Fibroblast of skin of right biceps (primary cell): ENCODE results near the gene CCNG2.

Experiments
- DNase-seq: peaks from one replicate; pipeline ENCODE4 v3.0.0-alpha.2; 2013

Gene CCNG2

DNA sequence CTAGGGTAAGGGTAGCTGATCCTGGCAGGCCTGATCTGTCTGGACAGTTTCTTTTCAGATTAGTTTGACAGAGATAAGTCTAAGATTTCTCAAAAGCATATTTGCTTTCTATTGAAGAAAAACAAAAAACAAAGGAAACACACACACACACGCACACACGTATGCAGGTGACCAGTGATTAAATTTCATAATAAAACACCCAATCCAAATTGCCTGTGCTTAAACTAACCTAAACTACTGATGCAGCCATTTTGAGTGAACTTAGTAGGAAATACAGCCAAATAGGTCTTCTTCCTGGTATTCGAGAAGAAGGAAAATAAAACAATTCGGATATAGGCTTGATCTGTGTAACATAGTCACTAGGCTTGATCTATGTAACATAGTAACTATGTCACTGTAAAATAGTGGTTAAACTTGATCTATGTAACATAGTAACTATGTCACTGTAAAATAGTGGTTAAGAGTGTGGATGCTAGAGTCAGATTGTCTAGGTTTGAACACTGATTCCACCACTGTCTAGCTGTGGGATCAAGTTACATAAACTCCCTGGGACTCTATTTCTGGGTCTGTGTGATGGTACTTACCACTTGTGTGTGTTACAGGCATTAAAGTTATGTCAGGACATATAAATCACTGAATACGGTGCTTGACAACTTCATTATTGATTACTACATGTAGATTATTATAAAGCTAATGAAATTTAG is 9.8 kb upstream of the CCNG2 start:
- DNase-seq, result no peak

DNA sequence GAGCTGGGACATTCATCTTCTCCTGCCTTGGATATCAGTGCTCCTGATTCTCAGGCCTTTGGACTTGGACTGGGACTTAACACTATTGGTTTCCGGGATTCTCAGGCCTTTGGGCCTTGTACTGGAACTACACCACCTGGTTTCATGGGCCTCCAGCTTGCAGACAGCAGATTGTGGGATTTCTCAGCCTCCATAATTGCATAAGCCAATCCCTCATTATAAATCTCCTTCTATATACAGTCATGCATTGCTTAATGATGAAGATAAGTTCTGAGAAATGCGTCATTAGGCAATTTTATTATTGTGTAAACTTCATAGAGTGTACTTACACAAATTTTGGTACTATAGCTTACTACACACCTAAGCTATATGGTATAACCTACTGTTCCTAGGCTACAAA is 8.9 kb upstream of the CCNG2 start:
- DNase-seq, result no peak

DNA sequence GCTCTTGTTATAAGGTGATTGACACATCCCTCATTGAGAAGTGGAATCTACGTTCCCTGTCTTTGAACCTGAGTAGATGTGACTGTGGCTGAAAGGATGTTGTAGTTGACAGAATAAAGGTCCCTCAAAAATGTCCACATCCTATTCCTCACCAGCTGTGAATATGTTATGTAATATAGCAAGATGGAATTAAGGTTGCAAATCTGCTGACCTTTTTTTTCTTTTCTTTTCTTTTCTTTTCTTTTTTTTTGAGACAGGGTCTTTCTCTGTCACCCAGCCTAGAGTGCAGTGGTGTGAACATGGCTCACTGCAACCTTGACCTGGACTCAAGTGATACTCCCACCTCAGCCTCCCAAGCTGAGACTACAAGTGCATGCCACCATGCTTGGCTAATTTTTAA is 7.2 kb upstream of the CCNG2 start:
- no peak for DNase-seq

DNA sequence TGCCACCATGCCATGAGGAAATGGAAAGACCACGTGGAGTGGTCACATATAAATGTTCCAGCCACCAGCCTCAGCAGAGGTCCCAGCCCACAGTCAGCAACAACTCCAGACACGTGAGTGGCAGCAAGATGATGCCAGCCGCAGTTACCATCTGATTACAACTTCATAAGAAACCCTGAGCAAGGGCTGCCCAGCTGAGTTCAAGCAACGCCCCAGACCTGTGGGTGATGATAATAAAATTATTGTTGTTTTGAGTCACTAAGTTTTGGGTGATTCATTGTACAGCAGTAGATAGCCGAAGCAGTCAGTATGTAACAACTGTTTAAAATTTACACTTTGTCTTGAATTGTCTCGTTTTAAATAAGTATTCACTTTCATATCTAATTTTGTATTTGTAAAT is 5.8 kb upstream of the CCNG2 start:
- DNase-seq, result no peak

DNA sequence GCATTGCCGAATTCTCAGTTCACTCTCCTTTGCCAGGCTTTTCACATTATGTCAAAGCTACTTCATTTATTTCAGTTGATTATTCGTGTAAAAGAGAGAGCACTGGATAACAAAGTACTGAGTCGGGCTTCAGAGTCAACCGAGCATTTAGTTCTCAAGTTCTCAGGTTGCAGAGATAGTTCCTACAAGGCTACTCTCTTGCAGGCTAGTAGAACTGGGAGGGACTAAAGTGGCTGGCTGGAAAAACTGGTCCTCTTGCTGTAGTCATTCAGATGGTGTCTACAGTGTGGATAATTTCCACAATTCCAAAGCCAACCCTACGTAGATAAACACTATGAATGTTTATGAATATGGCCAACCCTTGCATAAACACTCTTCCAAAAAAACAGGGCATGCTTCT is 4.6 kb upstream of the CCNG2 start:
- no peak for DNase-seq

DNA sequence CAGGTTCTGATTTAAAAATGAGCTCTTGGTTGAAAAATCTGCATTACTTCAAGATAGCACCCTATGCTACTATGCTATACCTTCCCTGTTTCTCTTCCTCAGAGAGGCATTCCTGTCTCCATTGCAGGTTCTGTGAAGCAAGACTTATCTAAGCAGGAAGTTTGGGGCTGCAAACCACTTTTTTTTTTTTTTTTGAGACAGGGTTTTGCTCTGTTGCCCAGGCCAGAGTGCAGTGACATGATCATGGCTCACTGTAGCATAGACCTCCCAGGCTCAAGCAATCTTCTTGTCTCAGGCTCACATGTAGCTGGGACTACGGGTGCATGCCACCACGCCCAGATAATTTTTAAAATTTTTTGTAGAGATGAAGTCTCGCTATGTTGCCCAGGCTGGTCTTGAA is 4.0 kb upstream of the CCNG2 start:
- no peak for DNase-seq

DNA sequence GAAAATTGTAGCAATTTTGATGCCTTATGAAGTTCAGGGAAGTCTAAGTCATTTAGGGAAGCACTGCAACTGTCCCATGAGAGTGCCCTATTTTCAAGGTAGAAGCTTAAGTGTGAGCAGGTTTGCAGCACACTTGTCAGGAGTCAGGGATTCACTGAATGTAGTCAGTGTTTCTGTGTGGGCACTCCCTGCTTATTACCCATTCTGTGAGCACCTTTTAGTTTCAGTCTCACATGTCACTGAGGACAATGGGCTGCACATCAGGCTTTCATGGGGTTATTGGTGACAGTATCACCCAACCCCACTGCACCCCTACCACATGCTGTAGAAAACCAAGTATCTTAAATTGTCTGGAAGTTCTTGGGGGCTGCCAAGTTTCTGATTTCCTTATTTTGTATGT is 2.9 kb upstream of the CCNG2 start:
- DNase-seq, result no peak

DNA sequence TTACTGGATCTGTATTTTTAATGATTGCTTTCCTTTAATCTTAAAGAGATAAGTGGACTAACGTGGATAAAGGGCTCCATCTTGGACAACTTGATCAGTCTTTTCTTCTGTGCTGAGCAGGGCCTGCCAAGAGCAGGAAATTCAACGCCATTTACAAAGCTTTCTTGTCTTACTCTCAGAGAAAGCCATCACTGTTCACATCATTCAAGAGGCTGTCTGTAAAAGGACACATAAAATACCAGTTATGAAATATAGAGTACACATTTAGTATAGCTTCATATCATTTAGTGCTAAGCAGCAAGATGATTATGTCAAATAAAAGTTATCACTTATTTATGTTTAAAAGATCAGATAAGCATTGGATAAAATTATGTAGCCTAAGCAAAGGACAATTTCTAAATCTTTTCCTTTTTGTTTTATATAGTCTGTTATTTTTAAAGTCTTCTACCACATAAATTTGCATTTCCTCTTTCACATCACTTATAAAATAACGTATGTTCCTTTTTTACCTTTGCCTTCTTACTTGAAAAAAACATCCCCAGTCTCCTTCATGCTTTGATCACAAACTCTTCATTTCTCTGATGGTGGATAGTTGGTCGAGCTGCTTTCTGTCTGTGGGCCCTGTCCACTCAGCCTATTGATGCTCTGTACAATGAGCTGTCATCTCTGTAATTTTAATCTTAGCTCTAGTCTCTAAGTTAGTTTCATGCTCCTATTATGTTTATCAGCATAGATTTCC is 2.1 kb upstream of the CCNG2 start:
- DNase-seq, result no peak

DNA sequence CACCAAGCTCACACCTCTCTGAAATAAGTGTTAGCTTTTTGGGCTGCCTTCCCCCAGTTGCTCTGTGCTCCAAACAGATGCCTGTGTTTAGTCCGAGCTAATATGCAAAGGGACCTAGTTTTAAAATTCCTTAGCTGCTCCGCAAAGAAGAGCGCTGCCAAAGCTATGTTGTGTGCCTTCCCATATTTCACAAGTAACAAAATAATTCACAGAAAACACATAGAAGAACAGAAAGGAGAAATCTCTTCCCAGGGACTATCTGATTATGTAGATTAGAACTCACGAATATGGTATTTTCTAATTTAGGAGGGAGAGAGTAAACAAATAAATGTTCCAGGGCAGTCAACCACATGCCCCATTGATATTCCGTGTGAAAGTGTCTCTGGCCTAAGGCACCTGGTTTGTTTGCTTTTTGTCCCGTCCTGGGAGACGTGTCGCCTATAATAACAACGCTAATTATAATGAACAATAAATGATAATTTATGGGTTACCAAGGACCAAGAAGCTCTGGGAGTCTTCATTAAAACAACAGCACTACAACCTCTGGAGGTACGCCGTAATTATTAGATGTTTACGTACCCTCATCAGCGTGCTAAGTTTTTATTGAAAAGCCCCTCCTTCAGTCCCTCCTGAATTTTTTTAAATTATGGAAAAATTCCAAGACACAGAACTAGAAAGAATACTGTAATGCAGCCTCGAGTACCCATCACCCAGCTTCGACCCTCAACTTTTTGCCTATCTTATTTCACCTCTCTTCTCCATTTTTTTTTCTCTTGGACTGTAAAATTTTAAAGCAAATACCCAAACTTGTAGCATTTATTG is 1.2 kb upstream of the CCNG2 start:
- no peak for DNase-seq

DNA sequence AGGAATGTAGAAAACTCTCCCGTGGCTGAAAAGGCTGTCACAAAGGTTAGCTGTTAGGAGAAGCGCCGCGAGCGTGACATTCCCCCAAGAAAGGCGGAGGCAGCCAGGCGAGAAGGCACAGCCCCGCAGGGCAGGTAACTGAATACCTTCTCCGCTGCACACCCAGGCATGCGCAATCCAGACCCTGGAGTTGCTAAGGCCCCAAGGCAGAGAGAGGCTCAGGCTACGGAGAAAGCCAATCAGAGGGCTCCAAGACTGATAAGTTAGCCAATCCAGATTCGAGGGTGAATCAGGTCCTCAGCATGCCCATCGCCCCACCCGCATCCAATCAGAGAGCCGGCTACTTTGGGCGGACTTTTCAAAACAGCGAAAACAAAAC is 485 bp upstream of the CCNG2 start:
- peak; percentile 100 for DNase-seq

DNA sequence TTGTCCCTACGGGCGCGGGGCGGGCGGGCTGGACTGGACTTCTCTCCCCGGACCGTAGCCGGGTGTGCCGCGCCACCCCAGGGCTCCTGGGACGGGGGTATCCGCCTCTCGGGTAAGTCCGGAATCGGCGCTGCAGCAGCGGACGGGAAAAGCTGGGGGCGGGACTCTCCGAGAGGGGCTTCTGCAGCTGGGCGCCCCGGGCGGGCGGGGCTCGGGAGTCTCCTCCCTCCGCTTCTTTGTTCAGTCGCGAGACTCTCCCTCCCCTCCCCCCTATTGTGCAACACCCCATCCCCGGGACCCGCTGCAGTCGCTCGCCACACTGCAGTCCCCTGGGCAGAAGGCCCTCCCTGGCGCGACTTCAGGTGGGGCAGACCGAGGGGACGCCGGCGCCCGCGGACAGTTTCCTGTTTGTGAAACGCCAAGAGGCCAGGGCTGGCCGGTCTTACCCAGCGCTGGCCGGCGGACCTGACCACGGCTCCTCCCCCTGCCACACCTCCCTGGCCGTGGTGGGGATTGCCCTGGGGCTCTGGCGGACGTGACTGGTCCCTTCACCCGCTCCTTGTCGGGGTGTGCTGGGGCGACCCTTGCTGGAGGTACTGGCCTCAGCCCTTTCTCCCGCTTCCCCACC is 966 bp downstream of the CCNG2 start:
- peak; percentile 90 for DNase-seq

DNA sequence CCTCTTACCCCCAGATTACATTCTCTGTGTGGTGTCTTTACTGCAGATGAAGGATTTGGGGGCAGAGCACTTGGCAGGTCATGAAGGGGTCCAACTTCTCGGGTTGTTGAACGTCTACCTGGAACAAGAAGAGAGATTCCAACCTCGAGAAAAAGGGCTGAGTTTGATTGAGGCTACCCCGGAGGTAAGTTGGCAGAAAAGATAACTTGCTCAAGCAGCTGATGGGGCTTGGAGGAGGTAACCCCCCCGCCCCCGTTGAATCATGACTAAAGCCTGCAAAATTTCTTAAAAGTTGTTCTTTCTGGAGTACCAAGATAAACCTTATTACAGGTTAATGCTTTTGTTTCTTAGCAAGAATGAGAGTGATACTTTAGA is 1.5 kb downstream of the CCNG2 start:
- peak; percentile 45 for DNase-seq

DNA sequence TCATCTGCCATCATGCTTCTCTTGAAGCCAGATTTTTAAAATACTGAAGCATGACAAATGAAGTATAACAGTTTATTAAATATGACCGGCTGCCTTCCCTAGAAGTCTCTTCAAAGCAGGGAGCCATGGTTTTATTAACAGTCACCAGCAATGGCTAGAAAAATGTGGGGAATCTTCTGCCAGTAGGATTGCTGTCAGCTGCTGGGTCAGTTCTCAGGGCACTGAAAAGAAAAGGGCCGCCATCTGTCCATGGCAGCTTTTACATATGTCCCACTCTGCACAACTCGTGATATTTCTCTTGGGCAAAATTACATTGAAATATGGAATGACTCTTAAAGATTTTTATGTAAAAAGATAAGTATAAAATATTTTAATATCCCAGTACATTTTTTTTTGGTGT is 2.8 kb downstream of the CCNG2 start:
- no peak for DNase-seq

DNA sequence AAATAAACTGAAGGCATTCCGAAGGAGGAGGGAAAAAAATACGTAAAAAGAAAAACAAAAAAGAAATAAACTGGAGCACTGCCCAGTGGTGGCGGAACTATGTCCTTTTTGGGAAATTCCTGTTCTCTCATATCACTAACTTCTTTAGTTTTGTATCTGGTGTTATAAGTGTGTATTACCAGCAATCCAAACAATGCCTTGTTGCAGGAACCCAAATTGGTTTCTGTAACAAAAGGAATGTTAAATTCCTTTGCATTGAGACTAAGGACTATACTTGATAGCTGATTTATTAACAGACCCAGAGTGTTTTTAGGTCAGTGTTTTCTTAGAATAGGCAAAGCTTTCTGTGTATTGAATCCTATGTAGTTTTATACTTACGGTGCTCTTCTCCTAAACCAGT is 6.6 kb downstream of the CCNG2 start:
- DNase-seq, result no peak

DNA sequence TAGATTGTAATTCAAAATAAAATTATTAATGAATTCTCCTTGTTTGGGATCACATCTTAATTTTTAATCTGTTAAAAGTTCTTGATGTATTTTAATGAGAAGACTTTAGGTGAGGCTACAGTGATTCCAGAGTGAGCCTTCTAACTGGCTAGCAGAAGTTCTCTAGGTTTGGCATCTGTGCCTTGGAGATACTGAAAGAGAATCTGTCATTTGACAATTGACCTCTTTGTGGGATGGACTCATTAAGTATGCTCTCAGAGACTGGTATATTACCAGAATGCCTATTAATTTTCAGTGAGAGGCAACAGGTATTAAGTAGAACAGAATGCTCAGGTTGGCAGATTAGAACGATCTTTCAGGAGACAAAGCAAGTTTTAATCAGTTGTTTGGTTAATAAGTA is 10.2 kb downstream of the CCNG2 start:
- DNase-seq, result no peak

DNA sequence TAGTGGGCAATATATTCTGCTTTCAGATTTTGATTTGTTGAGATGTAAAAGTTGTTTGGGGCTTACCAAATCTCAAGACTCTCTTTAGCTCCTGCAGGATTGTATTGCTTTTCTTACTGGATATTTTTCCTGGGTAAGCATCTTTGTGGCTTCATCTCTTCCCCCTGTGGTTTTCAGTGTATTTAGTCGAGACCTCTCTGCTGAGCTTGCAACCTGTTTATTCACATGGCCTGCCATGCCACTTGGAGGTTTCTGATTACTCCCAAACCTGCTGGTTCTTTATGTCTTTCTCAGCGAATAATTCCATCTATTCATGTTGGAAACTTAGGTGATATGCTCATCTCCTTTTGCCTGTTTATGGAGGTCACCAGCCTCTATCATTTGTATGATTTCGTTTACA is 10.9 kb downstream of the CCNG2 start:
- no peak for DNase-seq

DNA sequence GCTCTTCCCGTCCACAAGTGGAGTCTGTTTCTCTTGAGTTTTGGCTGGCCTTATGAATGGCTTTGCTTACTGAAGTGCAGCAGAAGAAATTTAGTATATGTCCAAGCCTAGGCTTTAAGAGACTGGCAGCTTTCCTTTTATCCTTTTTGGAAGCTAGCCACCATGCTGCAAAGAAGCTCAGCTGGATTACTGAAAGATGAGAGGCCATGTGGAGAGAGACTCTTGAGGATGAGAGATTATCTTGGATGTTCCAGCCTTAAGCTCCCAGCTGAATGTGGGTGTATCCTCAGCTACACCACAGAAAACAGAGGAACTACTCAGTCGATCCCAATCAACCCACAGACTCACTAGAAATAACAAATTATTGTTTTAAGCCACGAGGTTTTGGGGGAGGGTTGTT is 12.5 kb downstream of the CCNG2 start:
- DNase-seq, result peak; percentile 53

DNA sequence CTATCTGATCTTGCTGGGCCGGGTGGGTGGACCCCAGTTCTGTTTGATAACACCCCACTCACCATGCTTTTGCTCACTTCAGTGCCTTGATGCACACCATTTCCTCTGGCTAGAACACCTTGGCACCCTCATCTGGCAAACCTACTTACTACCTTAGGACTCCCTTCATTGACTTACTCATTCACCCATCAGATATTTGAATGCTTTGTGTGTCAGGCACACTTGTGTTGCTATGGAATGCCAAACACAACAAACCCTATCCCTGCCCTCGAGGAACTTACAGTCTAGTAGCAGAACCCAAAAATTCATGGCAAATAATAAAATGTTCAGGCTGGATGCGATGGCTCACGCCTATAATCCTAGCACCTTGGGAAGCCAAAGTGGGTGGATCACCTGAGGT is 13.9 kb downstream of the CCNG2 start:
- no peak for DNase-seq

DNA sequence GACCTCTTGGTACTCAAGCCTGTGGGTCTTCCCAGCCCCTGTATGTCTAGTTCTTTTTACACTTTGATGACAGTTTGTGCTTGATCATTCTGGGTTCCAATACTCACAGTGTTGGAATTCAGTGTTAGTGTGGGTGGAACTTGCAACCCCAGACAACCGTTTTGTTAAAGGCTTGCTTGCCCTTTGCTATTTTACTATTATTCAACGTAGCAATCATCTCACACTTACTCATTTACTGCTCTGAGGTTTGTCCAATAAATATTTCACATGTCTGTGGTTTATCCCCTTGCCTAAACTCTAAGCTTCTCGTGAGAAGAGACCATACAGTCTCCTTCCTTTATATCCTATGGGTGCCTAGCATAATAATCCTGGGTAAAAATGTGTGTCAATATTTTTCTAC is 15.3 kb downstream of the CCNG2 start:
- DNase-seq, result peak; percentile 97

DNA sequence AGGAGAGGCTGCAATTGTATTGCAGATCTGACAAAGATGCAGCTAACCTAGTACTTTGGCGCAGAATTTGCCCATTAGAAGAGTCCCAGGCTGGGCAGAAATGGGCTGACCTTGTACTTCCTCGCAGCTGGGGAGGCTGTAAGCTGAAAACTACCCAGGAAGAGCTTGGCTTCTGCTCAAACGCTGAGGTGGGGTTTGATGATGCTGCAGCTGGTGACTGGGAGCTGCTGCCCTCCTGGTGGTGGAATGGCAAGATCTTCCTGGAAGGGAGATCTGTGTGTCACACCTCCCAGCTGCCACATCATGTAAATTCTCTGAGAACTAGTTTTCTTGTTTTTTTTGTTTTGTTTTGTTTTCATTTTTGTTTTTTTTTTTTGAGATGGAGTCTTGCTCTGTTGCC is 17.4 kb downstream of the CCNG2 start:
- DNase-seq, result peak; percentile 53

DNA sequence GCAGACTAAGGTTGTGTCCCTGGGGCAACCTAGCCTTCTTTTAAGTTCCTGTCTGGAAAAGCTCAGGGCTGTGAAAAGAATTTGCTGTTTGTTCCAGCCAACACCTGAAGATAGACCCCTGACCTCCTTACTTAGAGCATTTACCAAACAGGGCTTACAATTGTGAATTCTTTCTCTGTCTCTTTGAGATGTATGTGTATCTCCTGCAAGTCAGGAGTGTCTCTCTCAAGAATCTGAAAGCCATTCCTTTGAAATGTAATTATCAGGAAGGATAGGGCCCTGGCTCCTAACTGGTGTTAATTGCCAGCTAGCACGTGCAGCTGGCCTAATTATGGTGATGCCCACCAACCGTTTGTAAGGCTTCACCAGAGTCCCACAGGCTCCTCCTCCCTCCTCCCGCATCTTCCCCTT is 18.2 kb downstream of the CCNG2 start:
- DNase-seq, result no peak

DNA sequence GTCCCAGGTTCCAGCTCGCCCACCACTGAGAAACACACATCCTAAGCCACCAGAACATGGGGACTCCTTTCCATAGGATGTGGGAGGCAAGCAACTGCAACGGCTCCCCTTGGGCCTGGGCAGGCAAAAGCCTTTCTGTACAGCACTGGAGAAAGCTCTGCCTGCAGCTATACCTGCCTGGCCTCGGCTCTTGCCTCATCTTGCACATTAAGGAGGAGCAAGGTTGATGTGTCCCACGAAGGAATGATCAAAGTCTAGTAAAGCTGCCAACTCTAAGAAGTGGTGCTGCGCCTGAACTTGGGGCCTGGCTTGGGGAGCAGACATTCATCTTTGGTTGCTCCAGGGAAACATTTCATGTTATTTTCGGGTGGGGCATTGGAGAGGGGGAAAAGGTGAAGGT is 19.6 kb downstream of the CCNG2 start:
- no peak for DNase-seq

DNA sequence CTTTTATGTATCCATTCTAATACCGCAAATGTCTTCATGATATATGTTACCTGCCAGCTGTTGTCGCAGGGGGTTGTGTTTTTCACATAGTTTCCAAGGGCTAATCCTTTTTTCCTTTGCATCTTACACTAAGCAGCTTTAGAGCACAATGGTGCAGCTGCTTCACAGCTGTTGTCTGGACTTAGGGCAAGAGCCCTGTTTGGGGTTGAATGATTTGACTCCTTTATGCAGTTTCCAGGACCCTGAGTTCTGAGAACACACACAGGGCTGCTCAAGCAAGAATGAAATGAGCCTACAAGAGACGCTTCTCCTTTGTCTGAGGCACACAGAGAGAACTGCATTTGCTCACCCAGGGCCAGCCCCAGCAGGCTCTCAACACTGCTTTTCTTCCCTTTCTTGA is 20.2 kb downstream of the CCNG2 start:
- DNase-seq, result no peak

DNA sequence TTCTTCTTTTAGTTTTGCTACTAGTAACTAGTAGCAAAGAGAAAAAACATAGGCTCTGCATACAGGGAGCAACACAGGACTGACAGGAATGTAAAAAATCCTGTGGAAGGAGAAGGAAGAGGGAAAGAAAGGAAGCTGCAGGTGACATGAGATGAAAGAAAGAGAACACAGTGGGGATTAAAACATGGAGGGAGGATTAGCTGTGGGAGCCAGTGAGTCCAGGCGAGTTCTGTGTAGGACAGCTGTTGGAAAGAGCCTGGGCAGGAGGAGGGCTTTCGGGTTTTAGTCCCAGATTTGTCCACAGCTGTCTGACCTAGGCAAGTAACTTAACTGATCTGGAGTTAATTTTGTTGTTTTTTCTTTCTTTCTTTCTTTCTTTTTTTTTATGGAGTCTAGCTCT is 21.6 kb downstream of the CCNG2 start:
- DNase-seq, result no peak
